HCT116 (cell line): ENCODE measurements around the gene KRT13. TPM values are rescaled to one million over a fixed set of nuclear protein-coding genes. Genes with fewer than 3 reads are reported as not detected.

Experiments used
- ATAC-seq: fragments of 200-7000 bp; cut with Tn5 transposase; 2 replicates; pipeline ENCODE4 v1.9.1; 2020; ENCODE audit warnings: mild to moderate bottlenecking, moderate library complexity
- BruUV-seq: library from RNA; stranded (reverse); fragments of 400-500 nt; replicated peaks from 2 replicates; lab custom pipeline; 2021; lab: Mats Ljungman, UMichigan
- CTCF ChIA-PET: fragments of 300-600 bp; sonication (Branson Sonifier 250); formaldehyde crosslinking; loops from one replicate; lab custom pipeline; 2021; ENCODE audit warnings: antibody characterized with exemption; lab: Charles Lee
- POLR2A ChIA-PET: fragments of 300-600, 350-600 bp; sonication (Branson Sonifier 250); formaldehyde crosslinking; loops from one replicate; lab custom pipeline; 2021; ENCODE audit warnings: antibody characterized with exemption; lab: Charles Lee
- RAD21 ChIA-PET, 2 experiments: fragments of 300-600 bp; sonication (Branson Sonifier 250); formaldehyde crosslinking; loops; one replicate each; lab custom pipeline; 2023; ENCODE audit warnings: low total read pairs in 2 of 2; ENCODE audit not compliant: uncharacterized antibody in 2 of 2, unreplicated experiment in 2 of 2, low non-redundant PET in 1 of 2; lab: Charles Lee
- DNase-seq: peaks from one replicate; pipeline ENCODE4 v3.0.0-alpha.2; 2010; ENCODE audit warnings: low read depth, low spot score
- H2AFZ ChIP-seq: fragments of 200-600 bp; shearing (Covaris generic), sonication (generic); 2 replicates; pipeline ENCODE4 v1.6.1; 2017; ENCODE audit warnings: low read depth, mixed run types, mixed read lengths, antibody characterized with exemption, low read length; ENCODE audit not compliant: poor library complexity, severe bottlenecking
- H3K27ac ChIP-seq: 2 replicates; pipeline ENCODE4 v1.5.1; 2012; ENCODE audit warnings: low read depth, low read length
- H3K27me3 ChIP-seq: fragments of 200-600 bp; sonication (generic); 2 replicates; pipeline ENCODE4 v1.6.1; 2016; ENCODE audit warnings: mixed run types, low read length, mixed read lengths; ENCODE audit not compliant: insufficient read depth
- H3K36me3 ChIP-seq, 2 experiments: fragments of 200-500 bp in 1 of 2; fragments of 200-600 bp in 1 of 2; sonication (Bioruptor generic) in 1 of 2; sonication (generic) in 1 of 2; 2 replicates each; pipeline versions ENCODE4 v1.5.1 to v1.6.1; 2014 to 2016; ENCODE audit warnings: low read length in 2 of 2, inconsistent platforms in 1 of 2, mixed read lengths in 1 of 2, mixed run types in 1 of 2; ENCODE audit not compliant: insufficient read depth in 2 of 2, control insufficient read depth in 1 of 2
- H3K4me1 ChIP-seq, 2 experiments: fragments of 200-600 bp in 1 of 2; sonication (generic) in 1 of 2; 2 replicates each; pipeline versions ENCODE4 v1.5.1 to v1.6.1; 2012 to 2017; ENCODE audit warnings: low read length in 2 of 2, inconsistent platforms in 1 of 2, mild to moderate bottlenecking in 1 of 2, mixed read lengths in 1 of 2, mixed run types in 1 of 2, moderate library complexity in 1 of 2; ENCODE audit not compliant: insufficient read depth in 2 of 2, control insufficient read depth in 1 of 2
- H3K4me2 ChIP-seq: fragments of 200-600 bp; sonication (generic); 2 replicates; pipeline ENCODE4 v1.6.1; 2017; ENCODE audit warnings: mixed run types, low read length, mixed read lengths
- H3K4me3 ChIP-seq, 2 experiments: fragments of 200-600 bp in 1 of 2; sonication (generic) in 1 of 2; replicated peaks in 1 of 2; 2 replicates each; pipeline ENCODE4 v1.5.1; 2011 to 2016; ENCODE audit warnings: low read length in 2 of 2, control low read depth in 1 of 2, low read depth in 1 of 2, mild to moderate bottlenecking in 1 of 2, mixed read lengths in 1 of 2, mixed run types in 1 of 2
- H3K79me2 ChIP-seq: fragments of 200-600 bp; sonication (generic); 2 replicates; pipeline ENCODE4 v1.6.1; 2017; ENCODE audit warnings: mild to moderate bottlenecking, mixed run types, low read length, moderate library complexity, mixed read lengths; ENCODE audit not compliant: insufficient read depth
- H3K9ac ChIP-seq: fragments of 200-600 bp; sonication (generic); 2 replicates; pipeline ENCODE4 v1.6.1; 2016; ENCODE audit warnings: low read length, mixed read lengths
- H3K9me2 ChIP-seq: fragments of 200-600 bp; sonication (generic), shearing (Covaris generic); 2 replicates; pipeline ENCODE4 v1.6.1; 2017; ENCODE audit warnings: mixed run types, mild to moderate bottlenecking, moderate library complexity; ENCODE audit not compliant: insufficient read depth
- H3K9me3 ChIP-seq, 2 experiments: fragments of 200-500 bp in 1 of 2; fragments of 200-600 bp in 1 of 2; sonication (Bioruptor generic) in 1 of 2; sonication (generic) in 1 of 2; 2 replicates each; pipeline ENCODE4 v1.6.1; 2014 to 2017; ENCODE audit warnings: low read length in 2 of 2, mixed read lengths in 2 of 2, inconsistent platforms in 1 of 2, low read depth in 1 of 2, mild to moderate bottlenecking in 1 of 2, mixed run types in 1 of 2, moderate library complexity in 1 of 2; ENCODE audit not compliant: control insufficient read depth in 1 of 2, insufficient read depth in 1 of 2
- H4K20me1 ChIP-seq: fragments of 200-600 bp; sonication (generic), shearing (Covaris generic); 2 replicates; pipeline ENCODE4 v1.6.1; 2017; ENCODE audit warnings: mixed run types, mild to moderate bottlenecking, moderate library complexity; ENCODE audit not compliant: insufficient read depth
- ATF3 ChIP-seq: IDR thresholded peaks from 2 replicates; pipeline ENCODE4 v1.6.1; 2012
- CBX3 ChIP-seq: IDR thresholded peaks from 2 replicates; pipeline ENCODE4 v1.6.1; 2012; ENCODE audit warnings: low read depth
- EGR1 ChIP-seq: IDR thresholded peaks from 2 replicates; pipeline ENCODE4 v1.6.1; 2012; ENCODE audit warnings: low read depth
- ELF1 ChIP-seq: IDR thresholded peaks from 2 replicates; pipeline ENCODE4 v1.6.1; 2012; ENCODE audit warnings: low read depth, borderline replicate concordance
- EZH2 ChIP-seq: fragments of 200-600 bp; sonication (generic); IDR thresholded peaks from 2 replicates; pipeline ENCODE4 v1.6.1; 2017; ENCODE audit warnings: antibody characterized with exemption, mixed run types
- FOSL1 ChIP-seq: IDR thresholded peaks from 2 replicates; pipeline ENCODE4 v1.6.1; 2012; ENCODE audit warnings: low read depth
- JUND ChIP-seq: IDR thresholded peaks from 2 replicates; pipeline ENCODE4 v1.6.1; 2012
- POLR2A ChIP-seq: IDR thresholded peaks from 2 replicates; pipeline ENCODE4 v1.7.0; 2011; ENCODE audit warnings: borderline replicate concordance; ENCODE audit not compliant: insufficient read depth, insufficient read length; ENCODE audit errors: extremely low read depth
- RAD21 ChIP-seq: IDR thresholded peaks from 2 replicates; pipeline ENCODE4 v1.6.1; 2012; ENCODE audit warnings: low read depth, mild to moderate bottlenecking
- SP1 ChIP-seq: IDR thresholded peaks from 2 replicates; pipeline ENCODE4 v1.6.1; 2012; ENCODE audit warnings: low read depth
- YY1 ChIP-seq: IDR thresholded peaks from 2 replicates; pipeline ENCODE4 v1.6.1; 2011; ENCODE audit warnings: low read length, low read depth, moderate library complexity, mild to moderate bottlenecking; ENCODE audit not compliant: insufficient replicate concordance; ENCODE audit errors: extremely low read depth
- ZBTB33 ChIP-seq: IDR thresholded peaks from 2 replicates; pipeline ENCODE4 v1.6.1; 2011; ENCODE audit warnings: mild to moderate bottlenecking, low read length, moderate library complexity; ENCODE audit not compliant: insufficient replicate concordance; ENCODE audit errors: extremely low read depth
- ZFX ChIP-seq: fragments of 450-650 bp; IDR thresholded peaks from 2 replicates; pipeline ENCODE4 v1.6.1; 2017
- intact Hi-C: fragments of 100-400 bp; cut with micrococcal nuclease; formaldehyde crosslinking; loops from 2 replicates; pipeline ENCODE4 v1.10.0; 2022
- total RNA-seq: library from RNA; stranded (reverse); gene quantifications from one replicate; pipeline ENCODE4 v1.2.1, GENCODE V29; 2021; ENCODE audit not compliant: unreplicated experiment

KRT13 gene
- total RNA-seq, 1 experiment from 2014 or later = 3.7 TPM

GRCh38 chr17:41496803-41497484 is 8.5 kb downstream of the KRT13 start (continued):
- TF ChIP-seq ATF3 (no peak), FOSL1 (no peak), ELF1 (no peak; the same call in 1 of the 2 replicates), JUND (no peak), ZFX (no peak)

- RAD21 ChIA-PET = interaction anchor here in 1 of 2 experiments (1.1 to 2.5 kb wide), 3 partner anchors 54 to 163 kb away, joined by 3 to 5 read pairs (median 3); no protein-coding TSS in a partner anchor
- H3K4me3 ChIP-seq = no peak overlapping the region
- ATAC-seq (peak; percentile 21; the same call in 1 of the 2 replicates), DNase-seq (no peak)
- no TSS peak for BruUV-seq
- POLR2A ChIA-PET = interaction anchor here (1.0 to 1.2 kb wide), 2 partner anchors 27 to 90 kb away, joined by 4 read pairs; no protein-coding TSS in a partner anchor
- H3K27me3 ChIP-seq = no peaks in the 10 kb centered on the region
- H3K27ac ChIP-seq = peak overlapping the region; percentile 28
- peaks cover 23 to 71% of the 10 kb centered on the region in 2 experiments for H3K4me1 ChIP-seq
- no peaks in the 10 kb centered on the region for H3K79me2 ChIP-seq
- no peak overlapping the region for H2AFZ ChIP-seq
- H4K20me1 ChIP-seq = no peaks in the 10 kb centered on the region
- intact Hi-C loops = loop anchor here (10.0 kb wide), 1 partner anchor 80 kb away; no protein-coding TSS in a partner anchor
- no peaks in the 10 kb centered on the region for H3K9me3 ChIP-seq
- no peaks in the 10 kb centered on the region for H3K36me3 ChIP-seq
- no peaks in the 10 kb centered on the region for H3K9me2 ChIP-seq
- CTCF ChIA-PET = interaction anchor here (0.8 to 4.7 kb wide), 12 partner anchors 27 to 879 kb away, joined by 3 to 23 read pairs (median 6); no protein-coding TSS in a partner anchor
- H3K4me2 ChIP-seq = peak overlapping the region; percentile 56
- TF ChIP-seq SP1 = peak; percentile 64
- TF ChIP-seq ELF1 = no peak
- peak; percentile 59; the same call in 1 of the 2 replicates for TF ChIP-seq CBX3
- TF ChIP-seq JUND = no peak; the same call in 1 of the 2 replicates
- TF ChIP-seq EGR1 = no peak
- TF ChIP-seq YY1 = peak; percentile 32
- TF ChIP-seq EZH2 = no peak
- no peak for TF ChIP-seq POLR2A
- TF ChIP-seq RAD21 = no peak; the same call in 1 of the 2 replicates
- no peak for TF ChIP-seq ZBTB33
- TF ChIP-seq, all 23 proteins: peak for 3
- peak overlapping the region; percentile 40 for H3K9ac ChIP-seq
These were observed 10.9 kb downstream of the KRT13 start for GRCh38 chr17:41494524-41494923.
